AG04449 (cell line): ENCODE measurements around the gene TJP2.

Experiments
- CTCF ChIA-PET: fragments of 350-600 bp; formaldehyde crosslinking; extraction: SDS; loops from one replicate; lab custom pipeline; 2021; ENCODE audit warnings: antibody characterized with exemption; lab: Yijun Ruan, JAX
- POLR2A ChIA-PET: fragments of 400-600, 350-600 bp; formaldehyde crosslinking; extraction: SDS; loops from one replicate; lab custom pipeline; 2020; ENCODE audit warnings: antibody characterized with exemption, inconsistent platforms; lab: Yijun Ruan, JAX
- DNase-seq: peaks from one replicate; pipeline ENCODE4 v3.0.0-alpha.2; 2010; ENCODE audit warnings: low read depth, low spot score
- H3K4me3 ChIP-seq: 2 replicates; pipeline ENCODE4 v1.5.1; 2011; ENCODE audit warnings: low read depth, mild to moderate bottlenecking, control low read depth, low read length
- TF ChIP-seq, protein P1 (sequence below): IDR thresholded peaks from one replicate; pipeline ENCODE4 v1.5.1; 2011; ENCODE audit warnings: mild to moderate bottlenecking, moderate library complexity, low read length, control low read depth, inconsistent platforms; ENCODE audit not compliant: insufficient read depth; ENCODE audit errors: missing control alignments

Gene TJP2

DNA sequence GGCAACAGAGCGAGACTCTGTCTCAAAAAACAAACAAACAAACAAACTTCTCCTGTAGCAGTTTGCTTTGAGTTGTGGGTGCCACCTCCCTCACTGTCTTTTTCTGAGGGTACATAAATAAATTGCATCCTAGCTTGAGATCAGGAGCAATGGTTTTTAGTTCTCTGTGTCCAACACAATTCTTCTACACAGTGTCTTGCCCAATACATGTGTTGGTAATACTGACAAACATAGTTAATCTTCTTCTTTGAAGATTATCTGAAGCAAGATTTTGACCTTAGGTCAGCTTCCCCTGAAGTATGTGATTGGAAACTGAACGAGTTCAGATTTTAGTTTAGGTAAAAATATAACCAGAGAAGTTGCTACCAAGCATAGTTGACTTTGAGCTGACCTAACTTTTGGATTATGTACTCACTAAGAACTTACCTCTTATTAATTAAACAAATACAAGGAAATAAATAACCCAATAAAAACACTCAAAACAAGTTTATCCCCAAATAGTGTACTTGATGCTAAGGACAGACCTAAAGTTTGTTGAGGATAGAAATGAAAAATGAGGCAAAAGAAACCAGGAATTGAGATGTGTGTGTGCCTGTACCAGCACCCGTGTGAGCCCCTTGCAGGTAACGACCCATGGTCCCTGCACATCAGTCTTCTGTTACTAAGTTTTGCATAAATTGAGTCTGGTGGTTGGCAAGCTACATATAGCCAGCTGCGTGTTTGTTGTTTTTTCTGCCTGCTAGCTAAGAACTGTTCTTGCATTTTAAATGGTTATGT, 16.2 kb downstream of the TJP2 start:
- POLR2A ChIA-PET: no interaction called here
- CTCF ChIA-PET: interaction anchor here (0.6 to 7.5 kb wide), 6 partner anchors 9 to 155 kb away, joined by 3 to 511 read pairs (median 4); partner anchors contain the start of gene FXN
- H3K4me3 ChIP-seq: no peak overlapping the region
- no peak for DNase-seq
- TF ChIP-seq, protein P1, sequence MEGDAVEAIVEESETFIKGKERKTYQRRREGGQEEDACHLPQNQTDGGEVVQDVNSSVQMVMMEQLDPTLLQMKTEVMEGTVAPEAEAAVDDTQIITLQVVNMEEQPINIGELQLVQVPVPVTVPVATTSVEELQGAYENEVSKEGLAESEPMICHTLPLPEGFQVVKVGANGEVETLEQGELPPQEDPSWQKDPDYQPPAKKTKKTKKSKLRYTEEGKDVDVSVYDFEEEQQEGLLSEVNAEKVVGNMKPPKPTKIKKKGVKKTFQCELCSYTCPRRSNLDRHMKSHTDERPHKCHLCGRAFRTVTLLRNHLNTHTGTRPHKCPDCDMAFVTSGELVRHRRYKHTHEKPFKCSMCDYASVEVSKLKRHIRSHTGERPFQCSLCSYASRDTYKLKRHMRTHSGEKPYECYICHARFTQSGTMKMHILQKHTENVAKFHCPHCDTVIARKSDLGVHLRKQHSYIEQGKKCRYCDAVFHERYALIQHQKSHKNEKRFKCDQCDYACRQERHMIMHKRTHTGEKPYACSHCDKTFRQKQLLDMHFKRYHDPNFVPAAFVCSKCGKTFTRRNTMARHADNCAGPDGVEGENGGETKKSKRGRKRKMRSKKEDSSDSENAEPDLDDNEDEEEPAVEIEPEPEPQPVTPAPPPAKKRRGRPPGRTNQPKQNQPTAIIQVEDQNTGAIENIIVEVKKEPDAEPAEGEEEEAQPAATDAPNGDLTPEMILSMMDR: no peak

DNA sequence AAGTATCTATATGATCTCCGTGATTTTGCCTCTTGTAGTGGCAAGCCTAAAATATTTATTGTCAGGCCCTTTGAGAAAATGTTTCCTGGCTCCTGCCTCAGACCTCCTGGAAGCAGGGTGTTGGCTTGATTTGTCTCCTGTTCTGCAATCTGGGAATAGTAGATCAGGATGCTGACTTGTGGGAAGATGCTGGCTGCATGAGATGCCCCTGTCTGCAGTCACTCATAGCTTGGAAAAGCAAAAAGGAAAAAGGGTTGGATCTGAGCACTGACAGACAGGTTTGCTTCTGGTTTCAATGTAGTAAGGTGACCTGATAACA, 16.7 kb downstream of the TJP2 start:
- H3K4me3 ChIP-seq: no peak overlapping the region
- ChIA-PET CTCF (interaction anchor here (0.6 to 7.5 kb wide), 7 partner anchors 9 to 156 kb away, joined by 3 to 511 read pairs (median 5); partner anchors contain the start of gene FXN), POLR2A (no interaction called here)
- TF ChIP-seq, protein P1: no peak
- DNase-seq: no peak

DNA sequence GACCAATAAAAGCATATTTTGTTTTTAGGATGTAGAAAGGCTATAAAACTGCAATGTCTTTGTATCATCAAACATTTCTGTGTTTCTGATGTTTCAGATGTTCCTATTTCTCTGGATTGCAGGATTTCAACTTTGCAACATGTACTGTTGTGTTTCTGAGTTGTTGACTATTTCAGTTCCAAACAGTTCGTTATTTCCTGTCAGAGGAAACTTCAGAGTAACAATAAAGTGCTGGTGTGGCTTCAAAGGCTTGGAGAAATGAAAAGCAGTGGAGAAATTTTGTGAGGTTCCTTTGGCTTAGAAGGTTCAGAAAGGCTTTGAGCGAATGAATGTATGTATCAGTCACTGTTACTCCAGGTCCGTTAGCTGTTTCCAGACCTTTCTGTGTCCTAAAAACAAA, 17.2 kb downstream of the TJP2 start:
- H3K4me3 ChIP-seq: no peak overlapping the region
- DNase-seq: no peak
- POLR2A ChIA-PET: no interaction called here
- CTCF ChIA-PET: interaction anchor here (0.9 to 7.5 kb wide), 9 partner anchors 10 to 156 kb away, joined by 3 to 511 read pairs (median 13); partner anchors contain the start of gene FXN
- TF ChIP-seq, protein P1: no peak

DNA sequence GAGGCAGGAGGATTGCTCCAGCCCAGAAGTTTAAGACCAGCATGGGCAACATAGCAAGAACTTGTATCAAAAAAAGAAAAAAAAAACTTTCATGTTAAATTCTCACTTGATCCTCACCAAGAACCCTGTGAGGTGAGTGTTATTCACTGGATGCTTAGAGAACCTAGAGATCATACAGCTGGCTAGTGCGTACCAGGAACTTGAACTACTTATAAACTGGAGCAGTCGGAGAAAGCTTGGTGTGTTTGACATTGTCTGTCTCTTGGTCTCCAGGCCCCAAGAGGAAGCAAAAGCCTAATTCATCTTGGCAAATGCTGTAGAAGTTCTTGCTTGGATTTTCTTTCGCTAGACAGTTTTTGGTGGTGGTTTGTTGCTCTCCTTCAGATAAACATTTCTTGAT, 18.1 kb downstream of the TJP2 start:
- POLR2A ChIA-PET: no interaction called here

DNA sequence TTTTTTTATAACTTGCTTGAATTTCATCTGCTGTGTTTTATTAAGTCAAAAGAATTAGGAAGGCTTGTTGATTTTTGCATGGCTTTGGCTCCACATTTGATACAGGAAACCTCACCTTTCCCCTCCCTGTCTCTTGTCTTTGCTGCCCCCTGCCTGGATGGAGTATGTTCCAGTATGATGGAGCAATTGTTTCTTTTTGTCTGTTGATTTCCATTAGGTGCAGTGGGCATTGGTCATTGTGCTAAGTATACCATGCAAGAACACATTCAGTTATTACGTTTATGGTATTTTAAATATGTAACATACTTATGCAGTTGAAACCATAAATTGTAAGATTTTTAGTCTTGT, 19.6 kb downstream of the TJP2 start:
- DNase-seq: no peak
- TF ChIP-seq, protein P1: no peak
- ChIA-PET POLR2A (interaction anchor here (0.8 kb wide), 1 partner anchor 158 kb away, joined by 3 read pairs; the partner anchor contains the start of gene FXN), CTCF (interaction anchor here (0.7 to 7.5 kb wide), 30 partner anchors 9 to 162 kb away, joined by 3 to 511 read pairs (median 6); partner anchors contain the start of gene FXN)
- no peak overlapping the region for H3K4me3 ChIP-seq

More for the DNA sequence above, 18.1 kb downstream of the TJP2 start:
- CTCF ChIA-PET: interaction anchor here (0.9 to 7.5 kb wide), 16 partner anchors 8 to 160 kb away, joined by 3 to 511 read pairs (median 7); partner anchors contain the start of gene FXN
- TF ChIP-seq, protein P1: no peak
- H3K4me3 ChIP-seq: no peak overlapping the region
- no peak for DNase-seq
